GM12873 (cell line): ENCODE measurements around the gene KTN1.

ENCODE experiments used
- CTCF ChIP-seq: IDR thresholded peaks from 2 replicates; pipeline ENCODE4 v1.5.1; 2012; ENCODE audit warnings: low read depth, mild to moderate bottlenecking, moderate library complexity, low read length, control low read depth; ENCODE audit not compliant: insufficient read depth; ENCODE audit errors: missing control alignments

The KTN1 gene

DNA sequence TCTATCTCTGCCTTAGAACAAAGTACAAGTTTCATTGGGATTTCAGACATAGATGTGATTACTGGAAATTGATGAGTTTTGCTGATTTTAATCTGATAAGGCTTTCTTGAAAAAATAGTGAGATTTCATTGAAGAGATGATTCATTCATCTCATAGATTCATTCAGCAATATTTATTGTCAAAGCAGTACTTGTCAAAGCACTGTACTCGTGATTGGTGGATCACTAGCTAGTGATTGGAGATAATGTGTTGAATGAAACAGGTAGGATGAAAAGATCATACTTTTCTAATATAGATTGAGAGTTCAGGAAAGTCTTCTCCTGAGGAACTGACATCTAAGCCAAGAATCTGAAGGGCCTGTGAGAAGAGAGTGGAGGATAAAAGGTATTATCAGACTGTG lies 71.0 kb downstream of the KTN1 start:
- no peak for TF ChIP-seq CTCF

GRCh38 chr14:55654243-55654642 lies 74.2 kb downstream of the KTN1 start:
- TF ChIP-seq CTCF = no peak

- no peak for TF ChIP-seq CTCF
Measured at GRCh38 chr14:55661029-55661428, 81.0 kb downstream of the KTN1 start.

DNA sequence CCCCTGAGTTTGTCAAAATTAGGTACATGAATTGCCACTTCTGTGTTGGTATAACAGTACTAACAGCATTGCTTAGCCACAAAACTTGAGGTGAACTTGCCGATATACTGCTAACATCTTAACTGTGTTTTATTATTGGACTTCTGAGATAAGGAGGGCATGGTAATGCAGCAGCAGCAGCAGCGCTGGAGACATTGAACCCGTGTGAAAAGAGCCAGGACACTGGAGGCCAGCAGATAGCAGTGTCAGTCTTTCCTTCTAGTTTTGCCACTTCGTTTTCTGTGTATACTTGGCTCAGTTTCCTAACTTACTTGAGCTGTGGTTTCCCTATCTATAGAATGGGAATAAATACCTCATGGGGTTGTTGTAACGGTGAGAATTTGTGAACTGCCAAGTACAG lies 82.7 kb downstream of the KTN1 start:
- no peak for TF ChIP-seq CTCF

GRCh38 chr14:55665067-55665675 lies 85.2 kb downstream of the KTN1 start:
- no peak for TF ChIP-seq CTCF

- no peak for TF ChIP-seq CTCF
Measured at GRCh38 chr14:55667801-55668200, 87.8 kb downstream of the KTN1 start.

GRCh38 chr14:55671641-55672040 lies 91.6 kb downstream of the KTN1 start:
- TF ChIP-seq CTCF = no peak

DNA sequence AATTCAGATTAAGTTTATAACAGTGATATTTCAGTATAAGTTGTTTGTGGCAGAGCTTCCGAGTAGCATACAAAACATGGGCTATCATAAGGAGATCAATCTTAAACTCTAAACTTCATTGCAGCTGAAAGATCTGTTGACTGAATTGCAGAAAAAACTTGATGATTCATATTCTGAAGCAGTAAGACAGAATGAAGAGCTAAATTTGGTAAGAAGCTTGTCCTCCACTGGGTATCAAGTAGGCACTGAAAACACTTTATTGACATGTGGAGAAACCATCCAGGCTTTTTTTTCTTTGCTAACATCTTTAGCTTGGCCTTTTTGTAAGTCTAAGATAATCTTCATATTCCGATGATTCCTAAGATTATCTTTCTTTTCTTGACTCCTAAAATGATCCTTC lies 93.0 kb downstream of the KTN1 start:
- no peak for TF ChIP-seq CTCF
